Measurements from ENCODE around the gene METTL3. TPM values are rescaled to one million over a fixed set of nuclear protein-coding genes. Genes with fewer than 3 reads are reported as not detected.
A peak's percentile ranks its signal among the peaks of the same experiment; 100 is the strongest.

Gene METTL3
- total RNA-seq, 4 donors from 2014 or later, result 70.7 to 83.1 (median 75.4) TPM

DNA sequence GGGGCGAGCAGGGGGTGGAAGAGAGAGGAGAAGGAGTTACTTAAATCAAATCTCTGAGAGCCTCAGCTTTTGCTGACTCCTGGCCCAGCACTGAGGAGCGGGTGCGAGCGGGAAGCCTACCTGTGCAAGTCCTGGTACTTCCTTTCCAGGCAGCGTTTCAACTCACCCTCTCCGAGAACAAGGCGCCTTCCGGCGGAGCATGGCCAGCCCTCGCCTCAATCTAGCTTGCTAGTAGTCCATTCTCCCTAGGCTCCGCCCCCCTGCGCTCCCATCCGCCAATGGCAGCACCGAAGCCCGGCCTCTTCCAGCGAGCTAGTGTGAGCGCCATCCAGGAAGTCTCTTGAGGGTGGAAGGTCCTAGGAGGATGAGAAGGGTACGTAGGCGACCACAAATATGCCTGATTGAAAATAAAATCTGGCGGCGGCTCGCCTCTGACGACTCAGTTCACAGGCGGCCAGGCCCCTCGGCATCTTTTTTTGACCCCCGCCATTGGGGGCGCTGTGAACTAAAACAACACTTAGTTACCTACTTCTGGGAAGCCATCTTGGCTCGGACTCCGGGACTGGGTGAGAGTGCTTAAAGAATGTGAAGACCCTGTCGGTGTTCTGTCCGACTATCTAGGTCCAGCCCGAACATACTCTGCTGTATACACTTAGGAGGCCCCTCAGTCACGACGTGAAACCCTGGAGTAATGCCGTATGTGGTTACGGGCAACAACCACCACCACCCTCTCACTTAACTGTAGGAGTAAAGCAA lies 55.0 kb downstream of the METTL3 start, which contains the start of gene CHD8:
TSS of gene CHD8 (minus strand) at position 212 of the 756 bp plus-strand sequence. CDS start 24,480 bp downstream, outside the sequence.
- Histone ChIP-seq H3K36me3 (peaks cover 6 to 10% of the 10 kb centered on the region in 2 donors), H3K27me3 (no peaks in the 10 kb centered on the region), H3K27ac (peak within 1 kb of the TSS; percentile 91 to 98 (median 96)), H3K9me3 (no peaks in the 10 kb centered on the region), H3K4me3 (replicated peaks in 1 of 3) (peak within 1 kb of the TSS; percentile 68 to 94 (median 89)), H3K4me1 (peaks cover 18 to 21% of the 10 kb centered on the region in 2 donors)
- intact Hi-C loops (cut with DNase I), result no loop called here
- WGBS, 2 donors, result 1% methylated on average over 29 to 31 of the region's 36 CpGs
- TF ChIP-seq, protein P1, sequence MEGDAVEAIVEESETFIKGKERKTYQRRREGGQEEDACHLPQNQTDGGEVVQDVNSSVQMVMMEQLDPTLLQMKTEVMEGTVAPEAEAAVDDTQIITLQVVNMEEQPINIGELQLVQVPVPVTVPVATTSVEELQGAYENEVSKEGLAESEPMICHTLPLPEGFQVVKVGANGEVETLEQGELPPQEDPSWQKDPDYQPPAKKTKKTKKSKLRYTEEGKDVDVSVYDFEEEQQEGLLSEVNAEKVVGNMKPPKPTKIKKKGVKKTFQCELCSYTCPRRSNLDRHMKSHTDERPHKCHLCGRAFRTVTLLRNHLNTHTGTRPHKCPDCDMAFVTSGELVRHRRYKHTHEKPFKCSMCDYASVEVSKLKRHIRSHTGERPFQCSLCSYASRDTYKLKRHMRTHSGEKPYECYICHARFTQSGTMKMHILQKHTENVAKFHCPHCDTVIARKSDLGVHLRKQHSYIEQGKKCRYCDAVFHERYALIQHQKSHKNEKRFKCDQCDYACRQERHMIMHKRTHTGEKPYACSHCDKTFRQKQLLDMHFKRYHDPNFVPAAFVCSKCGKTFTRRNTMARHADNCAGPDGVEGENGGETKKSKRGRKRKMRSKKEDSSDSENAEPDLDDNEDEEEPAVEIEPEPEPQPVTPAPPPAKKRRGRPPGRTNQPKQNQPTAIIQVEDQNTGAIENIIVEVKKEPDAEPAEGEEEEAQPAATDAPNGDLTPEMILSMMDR (IDR thresholded peaks at IDR 0.05), result peak in 3 of 6 experiments; percentile 25 to 48 (median 34)
- peak in 1 of 2 donors; percentile 81 for TF ChIP-seq POLR2A (IDR thresholded peaks at IDR 0.05)
- peak; percentile 100 for DNase-seq

DNA sequence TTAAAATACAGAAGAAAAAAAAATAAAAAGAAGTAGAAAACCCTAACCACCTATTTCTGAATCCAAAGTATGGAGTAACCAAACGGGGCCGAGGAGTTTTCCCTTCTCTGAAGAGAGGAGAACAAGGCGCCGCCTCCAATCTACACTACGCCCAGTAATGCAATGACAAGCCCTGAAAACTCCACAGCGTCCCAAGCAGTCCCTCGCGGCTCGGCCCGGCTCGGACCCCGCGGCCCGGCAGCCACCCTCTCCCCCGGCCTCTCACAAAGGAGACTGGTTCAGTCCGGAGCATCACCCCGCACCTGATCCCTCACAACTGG lies 55.6 kb downstream of the METTL3 start:
- H3K27ac ChIP-seq, result peak overlapping the region; percentile 56 to 91 (median 79)
- no peaks in the 10 kb centered on the region for H3K27me3 ChIP-seq
- intact Hi-C loops (cut with DNase I), result no loop called here
- H3K36me3 ChIP-seq, result peaks cover under 1 to 5% of the 10 kb centered on the region in 2 donors
- H3K4me3 ChIP-seq (replicated peaks in 1 of 3), result peak overlapping the region; percentile 68 to 94 (median 89)
- TF ChIP-seq POLR2A (IDR thresholded peaks at IDR 0.05), result no peak
- TF ChIP-seq, protein P1 (IDR thresholded peaks at IDR 0.05), result no peak
- DNase-seq, result no peak
- H3K4me1 ChIP-seq, result peaks cover 18 to 21% of the 10 kb centered on the region in 2 donors
- 1% methylated on average over 17 of the region's 17 CpGs for WGBS, 2 donors
- H3K9me3 ChIP-seq, result no peaks in the 10 kb centered on the region

DNA sequence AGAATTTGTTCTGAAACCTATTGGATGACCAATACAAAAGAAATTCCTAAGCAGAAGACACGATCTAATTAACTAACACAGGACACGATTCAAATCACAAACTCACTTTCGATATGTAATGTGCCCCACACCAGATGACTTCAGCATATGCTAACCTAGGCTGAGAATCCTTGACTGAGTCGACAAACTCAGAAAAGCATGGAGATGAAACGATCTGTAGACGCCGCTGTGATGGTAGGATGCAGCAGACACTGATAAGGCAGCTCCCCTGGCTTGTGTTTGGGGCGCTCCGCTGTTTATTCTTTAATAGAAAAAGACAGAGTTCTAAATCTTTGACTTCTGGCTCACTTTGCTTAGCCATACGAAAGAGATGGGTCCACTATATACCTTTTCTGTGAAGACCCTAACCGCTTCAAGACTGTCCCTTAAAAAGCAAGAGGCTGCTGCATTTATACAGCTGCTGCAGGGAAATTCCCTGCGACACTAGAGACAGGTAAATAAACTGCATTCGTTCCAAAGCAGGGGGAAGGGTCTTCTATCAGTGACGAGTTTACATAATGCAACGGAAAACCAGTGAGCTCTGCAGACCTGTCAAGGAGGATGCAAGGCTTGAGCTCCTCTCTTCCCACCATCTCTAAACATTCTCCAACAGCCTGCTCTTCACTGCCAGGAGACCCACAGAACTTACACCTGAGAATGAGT lies 56.1 kb downstream of the METTL3 start:
- H3K4me3 ChIP-seq (replicated peaks in 1 of 3), result peak overlapping the region in 2 of 3 donors; percentile 89 to 94
- no peaks in the 10 kb centered on the region for H3K9me3 ChIP-seq
- no peak for TF ChIP-seq POLR2A (IDR thresholded peaks at IDR 0.05)
- TF ChIP-seq, protein P1 (IDR thresholded peaks at IDR 0.05), result no peak
- no peak for DNase-seq
- peaks cover 0 to 2% of the 10 kb centered on the region in 2 donors for H3K36me3 ChIP-seq
- peak overlapping the region in 2 of 3 donors; percentile 56 to 91 for H3K27ac ChIP-seq
- peaks cover 18 to 21% of the 10 kb centered on the region in 2 donors for H3K4me1 ChIP-seq
- intact Hi-C loops (cut with DNase I), result no loop called here
- WGBS, 2 donors, result 21 to 30% methylated on average over 15 of the region's 15 CpGs
- no peaks in the 10 kb centered on the region for H3K27me3 ChIP-seq

DNA sequence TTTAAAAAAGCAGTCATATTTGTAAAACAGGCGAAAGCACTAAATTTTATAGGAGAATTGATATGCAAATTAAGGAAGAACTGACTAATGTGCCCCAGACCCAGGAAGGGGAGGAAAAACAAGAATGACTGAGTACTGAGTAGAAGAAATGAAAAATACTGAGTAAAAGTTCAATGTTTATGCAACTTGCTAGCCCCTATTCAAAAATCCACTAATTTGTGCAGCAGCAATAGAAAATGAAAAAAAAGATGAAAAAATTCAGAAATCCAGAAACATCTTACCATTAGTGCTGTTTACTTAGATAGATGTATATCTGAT lies 61.3 kb downstream of the METTL3 start:
- H3K36me3 ChIP-seq, result no peaks in the 10 kb centered on the region
- no peak overlapping the region for H3K27ac ChIP-seq
- peaks cover 13 to 14% of the 10 kb centered on the region in 2 donors for H3K4me1 ChIP-seq
- 89 to 97% methylated on average over 1 of the region's 1 CpG for WGBS, 2 donors
- no peak overlapping the region for H3K4me3 ChIP-seq (replicated peaks in 1 of 3)
- no peaks in the 10 kb centered on the region for H3K9me3 ChIP-seq
- no peak for DNase-seq
- H3K27me3 ChIP-seq, result no peaks in the 10 kb centered on the region
- TF ChIP-seq, protein P1 (IDR thresholded peaks at IDR 0.05), result no peak
- TF ChIP-seq POLR2A (IDR thresholded peaks at IDR 0.05), result no peak
- intact Hi-C loops (cut with DNase I), result no loop called here

Other genes starting within 250 kb of the METTL3 start
- 100 to 1,000 TPM; 380 to 454 (median 419) TPM for gene HNRNPC, start 241.9 kb downstream of the METTL3 start, total RNA-seq
- gene RPGRIP1, start 231.3 kb downstream of the METTL3 start, total RNA-seq, result not detected
- gene SUPT16H, start 127.3 kb downstream of the METTL3 start, total RNA-seq, result 10 to 100 TPM; 58.4 to 87.0 (median 69.9) TPM
- gene CHD8, start 55.2 kb downstream of the METTL3 start, total RNA-seq, result 100 to 1,000 TPM in 1 of 4 donors, 10 to 100 TPM in 3; 64.1 to 102 (median 76.8) TPM
- 10 to 100 TPM; 26.8 to 66.8 (median 38.9) TPM for gene RAB2B, start 34.4 kb downstream of the METTL3 start, total RNA-seq
- gene TOX4, start 34.1 kb downstream of the METTL3 start, total RNA-seq, result 10 to 100 TPM; 41.5 to 68.2 (median 52.7) TPM
- gene SALL2, start 15.0 kb upstream of the METTL3 start, total RNA-seq, result 10 to 100 TPM; 21.9 to 24.6 (median 22.5) TPM
- not detected for gene OR10G3, start 68.7 kb upstream of the METTL3 start, total RNA-seq
- gene OR10G2, start 123.6 kb upstream of the METTL3 start, total RNA-seq, result not detected
- gene OR4E2, start 142.5 kb upstream of the METTL3 start, total RNA-seq, result not detected
- gene OR4E1, start 162.5 kb upstream of the METTL3 start, total RNA-seq, result not detected

Measured in thyroid gland (tissue), 4 donors.